ENCODE data around the gene BABAM2. TPM values are rescaled to one million over a fixed set of nuclear protein-coding genes. Genes with fewer than 3 reads are reported as not detected.
"Not testable (repeated sequence)": the region's sequence is repeated elsewhere in the genome, so short reads cannot be mapped to it uniquely, and the experiment has no call there.

Gene BABAM2
- polyA plus RNA-seq, 3 donors, result 11.1 to 23.9 (median 20.6) TPM

DNA sequence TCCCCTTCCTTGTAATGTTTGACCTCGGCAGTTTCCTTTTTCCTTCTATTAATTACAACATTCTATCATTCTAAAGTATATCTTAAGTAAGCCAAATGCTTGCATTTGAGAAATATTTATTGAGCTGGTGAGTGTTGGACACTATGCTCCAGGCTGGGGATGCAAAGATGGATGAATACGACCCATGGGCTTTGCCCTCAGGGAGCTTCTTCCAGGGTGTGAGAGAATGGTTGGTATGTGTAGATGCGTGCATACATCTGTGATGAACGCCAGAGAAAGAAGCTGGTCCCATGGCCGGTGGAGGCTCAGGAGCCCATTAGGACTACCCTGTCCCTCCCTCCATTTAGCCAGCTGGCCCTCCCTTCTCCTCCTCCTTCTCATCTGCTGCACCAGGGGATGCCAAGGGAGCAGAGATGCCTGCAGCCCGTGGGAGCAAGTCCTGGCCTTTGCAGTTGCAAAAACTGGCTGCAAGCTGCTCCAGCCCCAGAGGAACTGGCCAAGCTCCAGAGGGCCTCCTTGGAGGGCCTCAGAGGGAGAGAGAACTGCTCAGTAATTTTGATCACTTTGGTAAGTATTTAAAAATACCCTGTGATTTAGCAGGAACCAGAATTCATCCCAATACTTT is 436.5 kb downstream of the BABAM2 start:
- H3K27ac ChIP-seq (ENCODE audit: low read depth, low read length), result no peak overlapping the region
- 65 to 86% (median 70%) methylated on average over 6 of the region's 6 CpGs for WGBS, 3 donors

DNA sequence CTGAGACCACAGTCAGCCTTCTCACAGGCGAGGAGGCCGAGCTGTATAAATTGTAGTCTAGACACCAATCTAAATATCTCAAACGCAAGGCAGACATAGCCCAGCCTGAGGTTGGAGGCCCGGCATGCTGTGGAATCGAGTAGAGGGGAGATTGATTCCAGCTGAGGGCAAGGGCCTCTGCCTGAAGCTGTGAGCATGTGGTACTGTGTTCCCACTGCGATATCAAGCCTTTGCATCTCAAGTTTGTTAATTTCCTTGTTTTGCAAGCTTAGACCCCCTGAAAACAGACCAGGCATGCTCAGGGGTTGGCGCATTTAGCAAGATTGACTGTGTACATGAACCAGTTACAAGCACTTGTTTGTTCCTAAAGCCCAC is 437.0 kb downstream of the BABAM2 start:
- no peak overlapping the region for H3K27ac ChIP-seq (ENCODE audit: low read depth, low read length)
- 86 to 90% (median 87%) methylated on average over 7 of the region's 7 CpGs for WGBS, 3 donors

DNA sequence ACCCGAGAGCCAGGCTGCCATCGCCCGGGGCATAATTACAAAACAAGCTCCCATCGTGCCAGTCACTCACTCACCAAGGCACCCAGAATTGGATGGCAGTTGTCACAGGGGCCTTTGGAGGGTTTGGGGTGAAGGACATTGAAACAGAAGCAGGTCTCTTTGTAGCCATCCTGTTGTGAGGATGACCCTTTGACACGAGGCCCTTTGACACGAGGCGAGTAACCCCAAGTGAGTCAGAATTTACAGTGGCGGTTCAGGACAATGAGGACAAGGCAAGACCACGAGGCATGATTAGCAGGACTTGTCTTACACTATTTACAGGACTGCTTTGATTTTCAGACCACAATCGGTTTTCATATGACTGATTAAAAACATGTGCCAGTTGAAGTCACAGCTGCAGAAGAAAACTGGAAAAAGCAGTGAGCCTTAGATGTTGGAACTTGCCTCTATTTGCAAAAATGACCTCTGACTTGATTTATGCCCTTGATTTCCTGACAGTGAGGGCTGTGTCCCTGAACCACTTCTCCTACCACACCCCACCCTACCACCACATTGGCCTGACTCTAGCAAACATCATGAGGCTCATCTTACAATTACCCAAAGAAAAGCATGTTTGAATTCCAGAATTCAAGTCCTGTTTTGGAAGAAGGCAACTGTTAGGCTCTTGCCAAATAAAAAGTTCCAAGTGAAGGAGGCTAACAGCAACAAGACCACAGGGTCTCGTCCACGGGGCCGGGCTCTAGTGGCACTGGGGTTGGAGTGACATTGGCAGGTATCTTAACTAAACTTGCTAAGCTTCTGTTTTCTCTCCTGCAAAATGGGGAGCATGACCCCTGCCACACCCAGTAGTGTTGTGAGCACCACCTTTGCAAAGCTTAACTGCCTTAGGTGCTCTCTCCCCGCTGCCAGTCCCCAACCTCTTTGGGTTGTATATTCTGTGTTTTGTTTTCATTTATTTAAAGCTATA is 437.7 kb downstream of the BABAM2 start:
- 73 to 90% (median 74%) methylated on average over 14 of the region's 14 CpGs for WGBS, 3 donors
- no peak overlapping the region for H3K27ac ChIP-seq (ENCODE audit: low read depth, low read length)

DNA sequence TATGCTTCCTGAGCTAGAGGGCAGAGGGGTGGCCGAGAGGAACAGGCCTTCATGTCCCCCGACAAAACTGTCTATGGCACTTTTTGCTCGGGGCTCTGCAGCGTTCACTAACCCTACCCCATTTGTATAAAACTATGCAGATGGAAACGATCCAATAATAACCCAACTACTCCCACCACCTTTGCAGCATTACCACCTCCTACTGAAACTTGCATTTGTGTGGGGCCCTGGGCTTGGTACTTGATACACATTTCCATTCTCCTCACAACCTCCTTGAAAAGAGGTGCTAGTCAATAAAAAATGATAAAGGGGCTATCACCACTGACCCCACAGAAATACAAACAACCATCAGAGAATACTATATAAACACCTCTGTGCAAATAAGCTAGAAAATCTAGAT is 438.7 kb downstream of the BABAM2 start:
- WGBS, 3 donors, result 93 to 94% (median 93%) methylated on average over 5 of the region's 5 CpGs
- H3K27ac ChIP-seq (ENCODE audit: low read depth, low read length), result no peak overlapping the region

DNA sequence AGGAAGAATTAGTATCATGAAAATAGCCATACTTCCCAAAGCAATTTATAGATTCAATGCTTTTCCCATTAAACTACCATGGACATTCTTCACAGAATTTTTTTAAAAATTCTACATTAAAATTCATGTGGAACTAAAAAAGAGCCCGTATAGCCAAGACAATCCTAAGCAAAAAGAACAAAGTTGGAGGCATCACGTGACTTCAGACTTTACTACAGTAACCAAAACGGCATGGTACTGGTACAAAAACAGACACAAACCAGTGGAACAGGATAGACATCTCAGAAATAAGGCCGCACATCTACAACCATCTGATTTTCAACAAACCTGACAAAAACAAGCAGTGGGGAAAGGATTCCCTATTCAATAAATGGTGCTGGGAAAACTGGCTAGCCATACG is 440.2 kb downstream of the BABAM2 start:
- 76 to 87% (median 80%) methylated on average over 5 of the region's 5 CpGs for WGBS, 3 donors
- H3K27ac ChIP-seq (ENCODE audit: low read depth, low read length), result not testable (repeated sequence)

DNA sequence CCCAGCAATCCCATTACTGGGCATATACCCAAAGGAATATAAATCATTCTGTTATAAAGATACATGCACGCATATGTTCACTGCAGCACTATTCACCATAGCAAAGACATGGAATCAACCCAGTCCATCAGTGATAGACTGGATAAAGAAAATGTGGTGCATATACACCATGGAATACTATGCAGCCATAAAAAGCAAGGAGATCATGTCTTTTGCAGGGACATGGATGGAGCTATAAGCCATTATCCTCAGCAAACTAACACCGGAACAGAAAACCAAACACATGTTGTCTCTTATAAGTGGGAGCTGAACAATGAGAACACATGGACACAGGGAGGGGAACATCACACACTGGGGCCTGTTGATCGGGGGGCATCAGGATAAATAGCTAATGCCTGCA is 441.3 kb downstream of the BABAM2 start:
- 95 to 98% (median 98%) methylated on average over 3 of the region's 3 CpGs for WGBS, 3 donors
- not testable (repeated sequence) for H3K27ac ChIP-seq (ENCODE audit: low read depth, low read length)

DNA sequence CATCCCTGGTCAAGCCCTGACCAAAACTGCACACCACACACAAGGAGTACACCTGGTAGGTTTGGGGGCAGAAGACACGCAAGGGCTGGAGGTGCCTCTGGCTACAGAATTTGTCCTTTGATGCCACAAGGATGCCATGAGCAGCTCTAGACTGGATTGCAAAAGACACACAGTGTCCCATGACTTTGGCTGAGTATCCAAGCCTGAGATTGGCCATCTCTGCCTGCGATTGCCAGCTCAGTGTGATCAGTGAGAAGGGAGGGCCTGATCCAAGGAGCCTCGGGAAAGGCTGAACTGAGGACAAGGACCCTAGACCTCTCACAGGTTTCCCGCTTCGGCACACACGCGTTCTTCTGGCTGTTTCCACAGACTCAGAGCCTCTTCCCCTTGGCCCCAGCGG is 442.2 kb downstream of the BABAM2 start:
- WGBS, 3 donors, result 95 to 99% (median 97%) methylated on average over 8 of the region's 8 CpGs
- H3K27ac ChIP-seq (ENCODE audit: low read depth, low read length), result no peak overlapping the region

DNA sequence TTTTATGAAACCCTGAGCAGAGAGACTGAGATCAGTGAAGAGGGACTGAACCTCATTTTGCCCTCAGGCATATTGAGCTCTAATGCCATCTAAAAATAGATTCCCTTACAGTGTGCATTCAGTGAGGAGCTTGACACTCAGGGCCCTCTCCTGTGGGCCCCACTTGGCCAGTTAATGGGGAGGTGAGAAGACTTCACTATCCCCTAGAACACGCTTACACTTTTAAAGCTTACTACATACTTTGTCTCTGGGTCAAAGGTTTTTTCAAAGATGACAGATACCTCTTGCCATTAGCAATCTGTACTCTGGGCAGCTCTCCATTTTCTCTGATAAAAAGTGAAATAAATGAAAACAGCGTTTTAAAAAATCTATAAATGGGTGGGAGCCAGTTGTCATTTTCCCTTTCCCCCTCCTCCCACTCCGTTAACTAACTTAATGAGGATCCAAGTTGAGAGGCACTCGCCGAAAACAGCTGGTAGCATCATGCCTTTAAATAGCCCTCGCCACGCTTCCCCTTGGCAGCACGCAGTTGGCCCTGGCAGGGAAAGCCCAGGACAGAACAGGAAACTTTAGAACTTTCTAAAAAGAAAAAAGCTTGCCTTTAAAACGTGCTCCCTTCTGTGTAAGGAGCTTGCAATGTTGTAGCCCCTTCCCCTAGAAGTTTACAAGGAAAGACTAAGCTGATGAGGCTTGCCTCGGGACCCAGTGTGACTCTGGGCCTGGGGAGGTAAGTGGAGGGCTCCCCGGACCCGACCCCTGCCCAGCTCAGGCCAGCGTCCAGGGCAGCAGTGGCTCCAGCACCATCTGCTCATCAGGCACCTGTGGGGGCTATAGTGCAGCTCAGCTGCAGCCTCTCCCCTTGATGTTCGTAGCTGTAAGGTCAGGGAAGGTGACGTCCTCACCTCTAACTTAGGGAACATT is 443.3 kb downstream of the BABAM2 start:
- 46 to 59% (median 57%) methylated on average over 15 of the region's 15 CpGs for WGBS, 3 donors
- H3K27ac ChIP-seq (ENCODE audit: low read depth, low read length), result no peak overlapping the region

DNA sequence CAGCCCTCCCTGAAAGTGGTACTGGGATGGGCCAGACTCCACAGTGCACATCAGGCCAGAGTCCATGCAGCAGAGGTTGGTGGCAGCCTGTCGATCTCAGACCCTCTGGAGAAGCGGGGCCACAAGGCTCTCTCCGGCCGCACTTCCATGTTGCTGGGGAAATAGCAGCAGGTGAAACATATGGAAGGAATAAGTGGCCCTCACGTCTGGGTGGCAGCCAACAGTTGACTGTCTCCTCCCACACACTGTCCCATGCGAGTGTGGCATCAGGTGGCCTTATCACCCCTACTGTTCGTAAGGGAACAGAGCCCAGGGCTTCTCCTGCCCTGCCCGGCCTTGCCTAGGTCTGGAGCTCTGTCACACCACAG is 444.0 kb downstream of the BABAM2 start:
- 92 to 95% (median 93%) methylated on average over 8 of the region's 8 CpGs for WGBS, 3 donors

DNA sequence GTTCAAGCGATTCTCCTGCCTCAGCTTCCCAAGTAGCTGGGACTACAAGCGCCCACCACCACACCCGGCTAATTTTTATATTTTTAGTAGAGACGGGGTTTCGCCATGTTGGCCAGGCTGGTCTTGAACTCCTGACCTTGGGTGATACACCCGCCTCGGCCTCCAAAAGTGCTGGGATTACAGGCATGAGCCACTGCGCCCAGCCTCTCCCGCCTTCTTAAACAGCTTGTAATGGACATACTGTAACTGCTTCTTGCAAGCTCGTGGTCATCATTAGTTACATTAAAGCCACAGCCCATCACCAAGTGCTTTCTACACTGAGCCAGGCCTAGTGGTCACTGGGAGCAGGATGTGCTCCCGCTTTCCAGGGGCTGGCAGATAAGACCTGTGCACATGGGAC is 444.7 kb downstream of the BABAM2 start:
- not testable (repeated sequence) for H3K27ac ChIP-seq (ENCODE audit: low read depth, low read length)
- WGBS, 3 donors, result 96 to 98% (median 97%) methylated on average over 11 of the region's 11 CpGs

More for the DNA sequence above, 444.0 kb downstream of the BABAM2 start:
- H3K27ac ChIP-seq (ENCODE audit: low read depth, low read length), result no peak overlapping the region

DNA sequence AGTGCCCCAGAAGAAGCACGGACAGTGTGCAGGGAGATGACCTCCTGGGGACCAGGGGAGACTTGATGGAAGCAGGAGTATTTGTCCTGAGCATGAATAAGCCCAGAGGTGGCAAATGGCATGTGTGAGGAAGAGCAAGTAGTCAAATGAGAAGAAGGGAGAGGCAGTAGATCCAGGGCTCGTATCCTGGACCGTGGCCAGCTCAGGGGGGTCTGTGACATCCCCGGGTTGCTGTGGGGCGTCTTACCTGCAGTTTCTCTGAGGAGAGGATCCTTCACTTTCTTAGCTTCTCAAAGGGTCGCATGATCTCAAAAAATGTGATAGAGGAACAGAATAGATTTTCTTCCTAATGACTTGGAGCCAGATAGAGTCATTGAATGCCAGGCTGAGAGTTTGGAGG is 445.1 kb downstream of the BABAM2 start:
- WGBS, 3 donors, result 95 to 96% (median 96%) methylated on average over 6 of the region's 6 CpGs

DNA sequence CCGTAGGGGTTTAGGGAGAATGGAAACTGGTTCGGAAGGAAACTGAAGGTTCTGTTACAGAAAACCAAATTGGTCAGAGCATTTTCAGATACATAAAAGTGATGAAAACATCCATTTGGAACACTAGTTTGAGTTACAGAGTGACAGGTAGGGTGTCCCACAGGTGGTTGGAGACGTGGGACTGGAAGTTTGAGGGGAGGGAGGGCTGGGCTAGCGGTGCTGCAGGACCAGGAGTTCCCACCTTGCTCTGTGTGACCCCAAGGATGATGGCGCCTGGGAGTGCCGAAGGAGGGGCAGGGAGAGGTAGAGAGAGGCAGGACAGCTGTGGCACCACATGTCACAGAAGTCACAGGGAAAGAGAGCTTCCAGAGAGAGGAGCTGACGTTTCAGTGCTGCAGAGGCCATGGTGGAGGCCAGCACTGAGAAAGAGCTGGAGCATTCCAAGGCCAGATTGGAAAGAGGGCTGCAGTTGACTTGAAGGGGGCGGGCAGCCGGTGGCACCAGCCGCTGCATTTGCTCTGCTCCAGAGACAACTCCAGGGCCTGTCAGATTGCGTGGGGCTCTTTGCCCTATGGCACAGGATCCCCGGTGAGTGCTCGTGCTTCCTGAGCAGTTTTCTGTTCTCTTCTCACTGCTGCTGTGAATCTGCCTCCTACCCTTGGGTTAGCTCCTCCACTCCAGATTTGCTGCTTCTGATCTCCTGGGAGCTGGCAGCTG is 445.9 kb downstream of the BABAM2 start:
- H3K27ac ChIP-seq (ENCODE audit: low read depth, low read length), result no peak overlapping the region
- 85 to 91% (median 89%) methylated on average over 13 of the region's 13 CpGs for WGBS, 3 donors

More for the DNA sequence above, 445.1 kb downstream of the BABAM2 start:
- H3K27ac ChIP-seq (ENCODE audit: low read depth, low read length), result no peak overlapping the region

DNA sequence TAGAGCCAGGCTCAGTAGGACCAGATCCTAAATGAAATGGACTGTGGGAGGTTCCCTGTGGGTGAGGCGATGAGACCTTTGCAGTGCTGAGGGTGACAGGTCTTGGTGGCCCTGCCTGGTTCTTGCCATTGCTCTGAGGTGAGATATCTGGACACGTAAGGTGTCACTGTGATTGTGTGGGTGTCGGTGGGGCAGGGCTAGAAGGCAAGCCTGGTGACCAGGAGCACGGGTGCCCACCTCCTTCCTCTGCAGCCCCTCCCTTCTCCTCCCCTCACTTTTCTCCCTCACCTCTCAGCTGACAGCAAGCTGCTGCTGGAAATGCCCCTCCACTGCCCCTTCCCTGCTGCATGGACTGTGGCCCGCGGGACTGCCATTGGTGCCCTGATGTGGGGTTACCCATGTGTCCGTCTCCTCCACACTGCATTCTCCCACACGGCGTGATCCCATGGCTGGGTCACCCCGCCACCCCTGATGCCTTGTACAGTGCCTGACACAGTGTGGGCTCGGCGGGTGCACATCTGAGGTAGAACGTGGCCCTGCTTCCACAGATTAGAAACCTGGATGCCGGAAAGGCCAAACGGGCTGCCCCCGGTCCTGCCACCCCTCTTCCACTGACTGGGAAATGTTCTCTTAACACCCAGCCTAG is 446.6 kb downstream of the BABAM2 start:
- no peak overlapping the region for H3K27ac ChIP-seq (ENCODE audit: low read depth, low read length)
- 90 to 91% (median 90%) methylated on average over 16 of the region's 16 CpGs for WGBS, 3 donors

DNA sequence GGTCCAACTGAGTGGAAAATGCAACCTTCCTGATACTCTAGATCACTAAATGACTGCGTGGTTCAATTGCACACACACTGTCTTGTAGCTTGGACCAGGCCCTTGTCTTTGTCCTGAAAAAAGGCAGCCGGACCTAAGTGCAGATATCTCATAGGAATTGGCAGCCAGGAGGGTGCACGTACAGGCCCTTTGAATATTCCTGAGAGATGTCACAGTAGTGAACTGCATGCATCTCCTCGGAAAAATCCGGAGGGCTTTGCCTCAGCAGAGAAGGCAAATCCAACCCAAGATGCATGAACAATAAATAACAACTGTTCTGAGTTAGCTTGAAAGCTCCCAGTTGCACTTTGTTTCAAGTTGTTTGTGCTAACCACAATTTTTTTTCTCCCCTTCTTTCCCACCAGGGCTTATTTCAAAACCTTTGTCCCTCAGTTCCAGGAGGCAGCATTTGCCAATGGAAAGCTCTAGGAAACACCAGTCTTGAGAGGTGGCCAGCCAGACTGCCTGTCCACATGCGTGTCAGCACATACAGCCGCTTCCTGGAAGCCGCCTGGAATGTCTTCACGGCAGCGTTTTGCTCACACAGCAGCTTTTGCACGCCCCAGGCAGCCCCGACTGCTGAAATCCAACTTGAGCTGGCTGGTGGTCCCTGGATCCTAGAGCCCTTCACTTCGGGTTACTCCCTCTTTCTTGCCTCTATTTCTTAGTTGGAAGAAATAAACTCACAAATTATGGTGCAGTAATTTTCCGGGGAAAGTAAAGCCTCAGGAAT is 447.7 kb downstream of the BABAM2 start:
- H3K27ac ChIP-seq (ENCODE audit: low read depth, low read length), result no peak overlapping the region
- WGBS, 3 donors, result 52 to 77% (median 57%) methylated on average over 14 of the region's 14 CpGs

DNA sequence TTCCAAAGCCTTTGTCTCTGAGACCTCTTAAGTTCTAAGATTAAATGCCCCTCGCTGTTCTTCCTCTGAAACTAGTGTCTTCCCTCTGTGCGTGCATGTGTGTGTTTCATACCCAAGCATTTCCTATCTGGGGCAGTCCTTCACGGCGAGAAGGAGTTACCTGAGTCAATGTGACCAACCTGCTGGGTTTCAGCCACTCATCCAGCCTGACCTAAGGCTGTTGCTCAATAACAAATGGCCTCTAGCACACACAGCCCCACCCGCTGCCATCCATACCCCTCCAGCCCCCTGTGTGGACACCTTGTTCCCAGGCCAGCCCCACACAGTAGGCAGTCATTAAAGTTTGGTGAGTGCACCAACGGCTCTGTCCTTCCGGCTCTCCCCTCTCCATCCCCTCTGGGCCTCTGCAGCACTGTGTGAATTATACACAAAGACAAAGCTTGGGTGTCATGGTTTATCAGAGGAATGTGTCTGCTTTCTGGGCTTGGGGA is 448.3 kb downstream of the BABAM2 start:
- WGBS, 3 donors, result 87 to 94% (median 89%) methylated on average over 7 of the region's 7 CpGs
- no peak overlapping the region for H3K27ac ChIP-seq (ENCODE audit: low read depth, low read length)

DNA sequence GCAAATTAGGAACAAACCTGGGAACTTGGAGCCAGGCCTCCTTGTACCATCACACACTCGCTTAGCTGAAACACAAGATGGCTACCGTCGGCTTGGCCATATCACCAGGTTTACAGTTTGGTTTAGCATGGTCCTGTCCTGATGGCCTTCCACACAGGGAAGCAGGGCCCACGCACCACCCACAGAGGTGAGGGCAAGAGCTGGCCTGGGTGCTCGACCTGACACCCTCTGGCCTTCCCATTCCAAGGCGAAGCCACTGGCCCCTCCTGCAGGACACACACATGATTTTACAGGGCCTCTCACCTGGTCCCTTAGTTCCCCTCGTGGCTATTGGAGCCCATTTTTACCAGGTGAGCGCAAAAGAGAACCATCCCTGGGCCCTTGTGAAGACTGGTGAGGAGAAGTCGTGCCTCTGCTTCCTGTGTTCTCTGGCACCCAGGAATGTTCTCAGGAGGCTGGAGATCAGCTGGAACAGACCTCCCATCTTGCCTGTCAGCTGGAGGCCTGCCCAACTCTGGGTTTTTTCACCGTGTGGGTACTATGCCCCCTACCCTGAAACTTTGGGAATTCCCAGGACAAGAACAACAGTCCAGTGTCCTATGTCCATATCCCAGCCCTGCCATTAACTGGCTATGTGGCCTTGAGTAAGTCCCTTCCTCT is 449.1 kb downstream of the BABAM2 start:
- WGBS, 3 donors, result 90 to 92% (median 91%) methylated on average over 10 of the region's 10 CpGs
- no peak overlapping the region for H3K27ac ChIP-seq (ENCODE audit: low read depth, low read length)

Data from adipose tissue (tissue), 3 donors.